Keratinocyte (primary cell): Measurements from ENCODE around the gene TBC1D12. TPM values are rescaled to one million over a fixed set of nuclear protein-coding genes. Genes with fewer than 3 reads are reported as not detected.

ENCODE experiments used
- DNase-seq: peaks from one replicate; pipeline ENCODE4 v3.0.0-alpha.2; 2011; ENCODE audit warnings: low read depth, missing footprints, low spot score
- FAIRE-seq: peaks from 2 replicates; lab custom pipeline; 2011; peaks lifted over from hg19 to GRCh38; lab: Jason Lieb, UNC
- H2AFZ ChIP-seq: 2 replicates; pipeline ENCODE4 v1.6.0; 2012; ENCODE audit warnings: low read length, control low read depth, inconsistent platforms; ENCODE audit not compliant: control insufficient read depth
- H3K27ac ChIP-seq: 2 replicates; pipeline ENCODE4 v1.5.1; 2011; ENCODE audit warnings: low read length; ENCODE audit not compliant: control insufficient read depth, insufficient read depth
- H3K27me3 ChIP-seq: 3 replicates; pipeline ENCODE4 v1.6.0; 2011; ENCODE audit warnings: low read length; ENCODE audit not compliant: control insufficient read depth, insufficient read depth; ENCODE audit errors: extremely low read depth
- H3K36me3 ChIP-seq, 2 experiments: 2 replicates in 1 of 2; 3 replicates in 1 of 2; pipeline ENCODE4 v1.5.1; 2011; ENCODE audit warnings: low read length in 2 of 2, mild to moderate bottlenecking in 1 of 2; ENCODE audit not compliant: control insufficient read depth in 2 of 2, insufficient read depth in 2 of 2; ENCODE audit errors: extremely low read depth in 1 of 2
- H3K4me1 ChIP-seq: 3 replicates; pipeline ENCODE4 v1.5.1; 2011; ENCODE audit warnings: low read length; ENCODE audit not compliant: control insufficient read depth, insufficient read depth; ENCODE audit errors: extremely low read depth
- H3K4me2 ChIP-seq: 3 replicates; pipeline ENCODE4 v1.6.0; 2011; ENCODE audit warnings: low read depth, low read length; ENCODE audit not compliant: control insufficient read depth, insufficient read depth; ENCODE audit errors: extremely low read depth
- H3K4me3 ChIP-seq, 3 experiments: fragments of 200-600 bp in 1 of 3; sonication (generic) in 1 of 3; 2 replicates in 2 of 3; 3 replicates in 1 of 3; pipeline ENCODE4 v1.5.1; 2011 to 2016; ENCODE audit warnings: low read length in 3 of 3, mild to moderate bottlenecking in 3 of 3, control low read depth in 2 of 3, inconsistent platforms in 1 of 3, low read depth in 1 of 3, mixed read lengths in 1 of 3, mixed run types in 1 of 3, moderate library complexity in 1 of 3; ENCODE audit not compliant: control insufficient read depth in 2 of 3, insufficient read depth in 2 of 3; ENCODE audit errors: extremely low read depth in 1 of 3
- H3K79me2 ChIP-seq: 2 replicates; pipeline ENCODE4 v1.6.0; 2012; ENCODE audit warnings: low read length; ENCODE audit not compliant: control insufficient read depth, insufficient read depth
- H3K9ac ChIP-seq: 3 replicates; pipeline ENCODE4 v1.6.0; 2011; ENCODE audit warnings: low read length; ENCODE audit not compliant: control insufficient read depth, insufficient read depth; ENCODE audit errors: extremely low read depth
- H3K9me1 ChIP-seq: 3 replicates; pipeline ENCODE4 v1.6.0; 2011; ENCODE audit warnings: low read length; ENCODE audit not compliant: control insufficient read depth, insufficient read depth; ENCODE audit errors: extremely low read depth
- H3K9me3 ChIP-seq: 2 replicates; pipeline ENCODE4 v1.5.1; 2012; ENCODE audit warnings: low read depth, low read length; ENCODE audit not compliant: control insufficient read depth
- H4K20me1 ChIP-seq: 3 replicates; pipeline ENCODE4 v1.6.0; 2011; ENCODE audit warnings: low read length; ENCODE audit not compliant: control insufficient read depth, insufficient read depth; ENCODE audit errors: extremely low read depth
- CTCF ChIP-seq, 3 experiments: IDR thresholded peaks in 1 of 3; conservative IDR thresholded peaks in 1 of 3; optimal IDR thresholded peaks in 1 of 3; 2 replicates in 2 of 3; 3 replicates in 1 of 3; pipeline versions ENCODE3 to v1.5.1; 2011; ENCODE audit warnings: low read length in 3 of 3, mild to moderate bottlenecking in 3 of 3, moderate library complexity in 2 of 3, control low read depth in 1 of 3, inconsistent platforms in 1 of 3; ENCODE audit not compliant: insufficient read depth in 2 of 3; ENCODE audit errors: extremely low read depth in 1 of 3
- EZH2 ChIP-seq: IDR thresholded peaks from one replicate; pipeline ENCODE4 v1.6.1; 2012; ENCODE audit warnings: inconsistent platforms, mild to moderate bottlenecking, low read length, moderate library complexity
- dilution Hi-C: fragments of 300-500 bp; cut with MboI; formaldehyde crosslinking; loops from one replicate; pipeline ENCODE4 v1.7.0; 2020; ENCODE audit warnings: low sequenced_read_pairs; ENCODE audit not compliant: extremely low pct_ligation_motif_present
- polyA plus RNA-seq, 5 experiments: library from polyadenylated mRNA; depleted of rRNA in 3 of 5; stranded (reverse) in 3 of 5; stranded (forward) in 1 of 5; unstranded in 1 of 5; fragments of >200 nt; gene quantifications; 1 replicate in 1 of 5; 2 replicates in 3 of 5; 3 replicates in 1 of 5; pipeline versions ENCODE4 v1.2.1 to v1.2.3, GENCODE V29; 2011 to 2012; ENCODE audit warnings: missing spikeins in 2 of 5, low read depth in 1 of 5, low replicate concordance in 1 of 5

TBC1D12 gene
- polyA plus RNA-seq, 1 donor (not counting 4 experiments of a cell fraction or from before 2014, with no cell fraction given), result 7.0 TPM

- H3K27ac ChIP-seq, result no peak overlapping the region
- no peak overlapping the region for H3K9ac ChIP-seq
- H3K9me3 ChIP-seq, result no peaks in the 10 kb centered on the region
- H3K79me2 ChIP-seq, result peaks cover 29% of the 10 kb centered on the region
- no peak overlapping the region for H3K4me2 ChIP-seq
- TF ChIP-seq CTCF (optimal IDR thresholded peaks at IDR 0.05 in 1 of 3, IDR thresholded peaks at IDR 0.05 in 1 of 3, conservative IDR thresholded peaks at IDR 0.05 in 1 of 3; ENCODE audit: extremely low read depth in 1 of 3, insufficient read depth in 2 of 3, low read length in 3 of 3) (no peak), EZH2 (no peak)
- no peak overlapping the region for H2AFZ ChIP-seq
- H3K27me3 ChIP-seq, result no peaks in the 10 kb centered on the region
- no peak for FAIRE-seq
- no peaks in the 10 kb centered on the region for H3K36me3 ChIP-seq
- H3K4me1 ChIP-seq, result no peaks in the 10 kb centered on the region
- H3K9me1 ChIP-seq, result no peaks in the 10 kb centered on the region
- no peak for DNase-seq
- no peak overlapping the region for H3K4me3 ChIP-seq
- dilution Hi-C loops, result no loop called here
- H4K20me1 ChIP-seq, result no peaks in the 10 kb centered on the region
Observed at GRCh38 chr10:94428766-94429707, 26.7 kb downstream of the TBC1D12 start.

DNA sequence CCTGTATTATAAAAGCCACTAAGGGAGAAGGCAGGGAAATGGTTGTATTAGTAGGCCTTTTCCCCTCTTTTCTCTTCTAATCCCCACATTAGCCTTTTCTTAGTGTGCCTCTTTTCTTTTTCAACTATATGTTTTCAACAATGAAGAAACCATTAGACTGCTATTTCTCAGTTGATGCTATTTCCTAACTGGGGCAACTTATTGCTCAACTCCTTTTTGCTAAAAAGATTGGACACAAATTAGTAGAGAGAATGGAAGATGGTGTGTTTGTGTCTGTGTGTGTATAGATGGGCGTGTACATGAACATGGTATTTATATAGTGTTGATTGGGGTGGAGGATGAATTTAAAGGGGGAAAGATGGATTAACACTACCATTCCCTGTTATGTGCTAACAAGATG is 28.4 kb downstream of the TBC1D12 start:
- no peaks in the 10 kb centered on the region for H3K9me3 ChIP-seq
- H4K20me1 ChIP-seq, result no peaks in the 10 kb centered on the region
- no peak overlapping the region for H3K4me2 ChIP-seq
- FAIRE-seq, result no peak
- no peak overlapping the region for H2AFZ ChIP-seq
- no peak for TF ChIP-seq EZH2
- TF ChIP-seq CTCF (optimal IDR thresholded peaks at IDR 0.05 in 1 of 3, IDR thresholded peaks at IDR 0.05 in 1 of 3, conservative IDR thresholded peaks at IDR 0.05 in 1 of 3; ENCODE audit: extremely low read depth in 1 of 3, insufficient read depth in 2 of 3, low read length in 3 of 3), result no peak
- no peaks in the 10 kb centered on the region for H3K4me1 ChIP-seq
- dilution Hi-C loops, result no loop called here
- peaks cover 19% of the 10 kb centered on the region for H3K79me2 ChIP-seq
- no peaks in the 10 kb centered on the region for H3K27me3 ChIP-seq
- no peaks in the 10 kb centered on the region for H3K9me1 ChIP-seq
- H3K27ac ChIP-seq, result no peak overlapping the region
- H3K9ac ChIP-seq, result no peak overlapping the region
- no peaks in the 10 kb centered on the region for H3K36me3 ChIP-seq
- no peak overlapping the region for H3K4me3 ChIP-seq
- no peak for DNase-seq
